GM21423 (cell line): ENCODE results near the gene SYT2.

Source experiments
- ATAC-seq: cut with Tn5 transposase; IDR thresholded peaks from one replicate; pipeline ENCODE4 v1.9.1; 2021; ENCODE audit warnings: mild to moderate bottlenecking, moderate library complexity; ENCODE audit not compliant: unreplicated experiment

SYT2 gene

GRCh38 chr1:202706851-202707250 lies 3.4 kb downstream of the SYT2 start:
- ATAC-seq = no peak

- ATAC-seq = no peak
These were observed 5.7 kb downstream of the SYT2 start for GRCh38 chr1:202704601-202705000.

- ATAC-seq = no peak
These were observed 7.1 kb downstream of the SYT2 start for GRCh38 chr1:202703191-202703590.

GRCh38 chr1:202702088-202702487 lies 8.2 kb downstream of the SYT2 start:
- no peak for ATAC-seq

GRCh38 chr1:202701200-202701599 lies 9.1 kb downstream of the SYT2 start:
- no peak for ATAC-seq

GRCh38 chr1:202700061-202700460 lies 10.2 kb downstream of the SYT2 start:
- no peak for ATAC-seq

- no peak for ATAC-seq
These were observed 12.0 kb downstream of the SYT2 start for GRCh38 chr1:202698276-202698675.

GRCh38 chr1:202697038-202697437 lies 13.2 kb downstream of the SYT2 start:
- no peak for ATAC-seq

- no peak for ATAC-seq
These were observed 15.9 kb downstream of the SYT2 start for GRCh38 chr1:202694314-202694713.

GRCh38 chr1:202692959-202693555 lies 17.2 kb downstream of the SYT2 start:
- ATAC-seq = no peak

- ATAC-seq = no peak
These were observed 18.4 kb downstream of the SYT2 start for GRCh38 chr1:202691816-202692215.

- no peak for ATAC-seq
These were observed 20.5 kb downstream of the SYT2 start for GRCh38 chr1:202689493-202690342.

GRCh38 chr1:202689082-202689481 lies 21.2 kb downstream of the SYT2 start:
- no peak for ATAC-seq

GRCh38 chr1:202688401-202688800 lies 21.9 kb downstream of the SYT2 start:
- no peak for ATAC-seq

GRCh38 chr1:202687798-202688197 lies 22.5 kb downstream of the SYT2 start:
- ATAC-seq = no peak

- ATAC-seq = no peak
These were observed 22.9 kb downstream of the SYT2 start for GRCh38 chr1:202687370-202687769.

- ATAC-seq = no peak
These were observed 24.6 kb downstream of the SYT2 start for GRCh38 chr1:202685641-202686040.

- no peak for ATAC-seq
These were observed 25.5 kb downstream of the SYT2 start for GRCh38 chr1:202684716-202685115.

- ATAC-seq = no peak
These were observed 27.2 kb downstream of the SYT2 start for GRCh38 chr1:202683029-202683428.

GRCh38 chr1:202682477-202682876 lies 27.8 kb downstream of the SYT2 start:
- ATAC-seq = no peak

- no peak for ATAC-seq
These were observed 28.4 kb downstream of the SYT2 start for GRCh38 chr1:202681736-202682420.
